GM18508 (cell line): ENCODE results near the gene ASCC1.
"Not testable (repeated sequence)": the region's sequence is repeated elsewhere in the genome, so short reads cannot be mapped to it uniquely, and the experiment has no call there.

Experiments used
- ATAC-seq: cut with Tn5 transposase; IDR thresholded peaks from one replicate; pipeline ENCODE4 v1.9.1; 2021; ENCODE audit warnings: moderate number of reproducible peaks; ENCODE audit not compliant: insufficient read depth, unreplicated experiment

Gene ASCC1

GRCh38 chr10:72134785-72135767, 81.0 kb downstream of the ASCC1 start:
- ATAC-seq = no peak

GRCh38 chr10:72133517-72133916, 82.6 kb downstream of the ASCC1 start:
- ATAC-seq = peak; percentile 88

GRCh38 chr10:72132854-72133253, 83.2 kb downstream of the ASCC1 start:
- ATAC-seq = no peak

GRCh38 chr10:72127571-72127970, 88.5 kb downstream of the ASCC1 start:
- ATAC-seq = no peak

- no peak for ATAC-seq
Measured at GRCh38 chr10:72126872-72127232, 89.2 kb downstream of the ASCC1 start.

- ATAC-seq = no peak
Measured at GRCh38 chr10:72126184-72126871, 89.7 kb downstream of the ASCC1 start.

GRCh38 chr10:72124989-72125388, 91.1 kb downstream of the ASCC1 start:
- ATAC-seq = no peak

GRCh38 chr10:72124381-72124780, 91.7 kb downstream of the ASCC1 start:
- no peak for ATAC-seq

- no peak for ATAC-seq
Measured at GRCh38 chr10:72123616-72124015, 92.5 kb downstream of the ASCC1 start.

GRCh38 chr10:72122221-72122620, 93.9 kb downstream of the ASCC1 start:
- ATAC-seq = no peak

GRCh38 chr10:72121389-72121788, 94.7 kb downstream of the ASCC1 start:
- ATAC-seq = no peak

GRCh38 chr10:72116372-72116771, 99.7 kb downstream of the ASCC1 start:
- ATAC-seq = no peak

GRCh38 chr10:72114706-72115450, 101.2 kb downstream of the ASCC1 start:
- ATAC-seq = no peak

GRCh38 chr10:72110673-72111401, 105.2 kb downstream of the ASCC1 start:
- ATAC-seq = no peak

GRCh38 chr10:72109636-72110157, 106.4 kb downstream of the ASCC1 start:
- ATAC-seq = no peak

GRCh38 chr10:72108830-72109635, 107.0 kb downstream of the ASCC1 start:
- ATAC-seq = no peak

GRCh38 chr10:72108004-72108370, 108.1 kb downstream of the ASCC1 start:
- not testable (repeated sequence) for ATAC-seq

- no peak for ATAC-seq
Measured at GRCh38 chr10:72107325-72108003, 108.6 kb downstream of the ASCC1 start.

GRCh38 chr10:72106896-72107295, 109.2 kb downstream of the ASCC1 start:
- ATAC-seq = no peak
